Nephron progenitor cell (in vitro differentiated cells): ENCODE measurements around the gene SIGLECL1.

Experiments used
- DNase-seq: peaks from one replicate; pipeline ENCODE4 v3.0.0; 2021
- H3K27ac Mint-ChIP-seq: 2 replicates; pipeline ENCODE4 v1.8.0; 2021; ENCODE audit warnings: mild to moderate bottlenecking, moderate library complexity, mixed read lengths
- H3K27me3 Mint-ChIP-seq: 2 replicates; pipeline ENCODE4 v1.8.0; 2021; ENCODE audit warnings: mild to moderate bottlenecking, low read depth, mixed read lengths; ENCODE audit not compliant: poor library complexity
- H3K36me3 Mint-ChIP-seq: 2 replicates; pipeline ENCODE4 v1.8.0; 2021; ENCODE audit warnings: low read depth, mixed read lengths
- H3K4me1 Mint-ChIP-seq: 2 replicates; pipeline ENCODE4 v1.8.0; 2021; ENCODE audit warnings: mixed read lengths
- H3K4me3 Mint-ChIP-seq: 2 replicates; pipeline ENCODE4 v1.8.0; 2021; ENCODE audit warnings: mild to moderate bottlenecking, moderate library complexity, mixed read lengths
- H3K9me3 Mint-ChIP-seq: 2 replicates; pipeline ENCODE4 v1.8.0; 2021; ENCODE audit warnings: mild to moderate bottlenecking, moderate library complexity, mixed read lengths
- TF ChIP-seq, protein P1 (sequence below): fragments of 200-600 bp; sonication (generic); IDR thresholded peaks from 2 replicates; pipeline ENCODE4 v1.5.0; 2021; ENCODE audit warnings: antibody characterized with exemption

The SIGLECL1 gene

DNA sequence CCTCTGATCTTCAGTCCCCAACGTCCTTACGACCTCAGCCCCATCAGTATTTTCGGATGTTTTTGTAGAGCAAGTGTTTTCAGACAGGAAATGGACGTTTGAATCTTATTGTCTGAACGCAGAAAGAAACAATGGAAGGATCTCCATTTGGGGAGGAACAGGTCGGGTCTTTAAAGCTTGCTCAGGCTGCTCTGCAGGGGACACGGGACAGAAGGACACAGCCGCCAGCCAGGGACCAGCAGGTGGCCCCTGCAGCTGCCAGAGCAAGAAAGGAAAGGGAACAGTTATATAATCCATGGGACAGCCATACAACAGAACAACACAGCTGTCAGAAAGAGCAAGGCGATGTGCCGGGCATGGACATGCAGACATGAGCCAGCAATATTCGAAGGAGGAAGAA is 42.1 kb downstream of the SIGLECL1 start:
- no peak for DNase-seq
- Mint-ChIP-seq H3K36me3 (no peaks in the 10 kb centered on the region), H3K27ac (no peak overlapping the region), H3K4me3 (no peak overlapping the region), H3K27me3 (peaks cover 29% of the 10 kb centered on the region), H3K4me1 (peaks cover 14% of the 10 kb centered on the region), H3K9me3 (no peaks in the 10 kb centered on the region)
- TF ChIP-seq, protein P1, sequence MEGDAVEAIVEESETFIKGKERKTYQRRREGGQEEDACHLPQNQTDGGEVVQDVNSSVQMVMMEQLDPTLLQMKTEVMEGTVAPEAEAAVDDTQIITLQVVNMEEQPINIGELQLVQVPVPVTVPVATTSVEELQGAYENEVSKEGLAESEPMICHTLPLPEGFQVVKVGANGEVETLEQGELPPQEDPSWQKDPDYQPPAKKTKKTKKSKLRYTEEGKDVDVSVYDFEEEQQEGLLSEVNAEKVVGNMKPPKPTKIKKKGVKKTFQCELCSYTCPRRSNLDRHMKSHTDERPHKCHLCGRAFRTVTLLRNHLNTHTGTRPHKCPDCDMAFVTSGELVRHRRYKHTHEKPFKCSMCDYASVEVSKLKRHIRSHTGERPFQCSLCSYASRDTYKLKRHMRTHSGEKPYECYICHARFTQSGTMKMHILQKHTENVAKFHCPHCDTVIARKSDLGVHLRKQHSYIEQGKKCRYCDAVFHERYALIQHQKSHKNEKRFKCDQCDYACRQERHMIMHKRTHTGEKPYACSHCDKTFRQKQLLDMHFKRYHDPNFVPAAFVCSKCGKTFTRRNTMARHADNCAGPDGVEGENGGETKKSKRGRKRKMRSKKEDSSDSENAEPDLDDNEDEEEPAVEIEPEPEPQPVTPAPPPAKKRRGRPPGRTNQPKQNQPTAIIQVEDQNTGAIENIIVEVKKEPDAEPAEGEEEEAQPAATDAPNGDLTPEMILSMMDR: no peak

DNA sequence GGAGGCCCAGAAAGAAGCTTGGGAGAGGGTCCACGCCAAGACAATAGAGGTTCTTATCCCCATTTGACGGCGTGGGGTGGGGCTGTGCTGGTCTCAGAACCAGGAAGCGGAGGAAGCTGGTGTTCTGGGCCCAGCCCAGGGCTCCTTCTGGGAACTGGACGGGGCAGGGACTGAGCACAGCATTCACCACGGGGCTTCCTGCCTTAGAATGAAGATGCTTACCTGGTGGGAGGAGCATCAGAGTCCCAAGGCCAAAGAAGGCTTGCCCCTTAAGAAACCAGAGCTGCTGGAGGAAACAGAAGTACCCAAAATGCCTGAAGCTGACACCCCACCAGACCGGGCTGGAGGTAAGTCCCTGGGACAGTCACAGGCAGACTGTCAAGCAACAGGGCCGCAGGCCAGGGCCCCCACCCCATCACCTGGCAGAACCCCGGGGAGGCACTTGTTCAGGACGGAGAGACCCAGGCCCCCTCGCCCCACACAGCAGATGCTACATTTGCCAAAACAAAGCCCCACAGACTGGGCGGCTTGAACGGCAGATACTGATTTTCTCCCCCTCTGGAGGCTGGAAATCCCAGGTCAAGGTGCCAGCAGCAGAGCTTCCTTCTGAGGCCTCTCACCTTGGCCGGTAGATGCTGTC is 42.8 kb downstream of the SIGLECL1 start:
- H3K4me3 Mint-ChIP-seq: no peak overlapping the region
- DNase-seq: no peak
- H3K4me1 Mint-ChIP-seq: peaks cover 14% of the 10 kb centered on the region
- TF ChIP-seq, protein P1: no peak
- peaks cover 34% of the 10 kb centered on the region for H3K27me3 Mint-ChIP-seq
- H3K36me3 Mint-ChIP-seq: no peaks in the 10 kb centered on the region
- no peak overlapping the region for H3K27ac Mint-ChIP-seq
- no peaks in the 10 kb centered on the region for H3K9me3 Mint-ChIP-seq

DNA sequence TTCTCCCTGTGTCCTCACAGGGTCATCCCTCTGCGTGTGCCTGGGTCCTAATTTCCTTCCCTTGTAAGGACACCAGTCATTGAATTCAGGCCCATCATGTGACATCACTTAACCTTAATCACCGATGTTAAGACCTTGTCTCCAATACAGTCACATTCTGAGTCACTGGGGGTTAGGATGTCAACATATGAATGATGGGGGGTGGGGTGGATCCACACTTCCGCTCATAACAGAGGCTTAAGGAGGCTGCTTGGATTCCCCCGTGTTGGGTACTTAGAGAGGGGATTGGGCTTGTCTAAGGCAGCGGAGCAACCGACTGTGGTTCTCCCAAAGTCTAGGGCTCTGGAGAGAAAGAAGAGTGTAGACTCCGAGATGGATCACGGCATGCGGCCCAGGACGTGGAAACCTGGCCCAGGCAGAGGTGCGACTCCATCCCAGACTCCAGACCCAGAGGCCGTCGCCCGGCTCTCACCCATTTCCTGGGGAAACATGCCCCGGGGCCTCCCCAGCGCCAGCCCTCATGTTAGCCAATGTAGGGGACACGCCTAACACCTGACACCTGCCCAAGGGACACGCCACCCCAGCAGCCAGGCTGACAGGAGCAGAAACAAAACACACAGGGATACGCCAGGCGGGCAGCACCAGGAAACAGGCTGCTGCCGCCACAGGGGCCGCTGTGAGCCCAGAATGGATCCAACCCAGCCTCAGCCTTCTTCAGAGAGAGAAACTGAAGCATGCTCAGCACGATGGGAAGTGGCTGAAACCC is 43.5 kb downstream of the SIGLECL1 start:
- H3K4me3 Mint-ChIP-seq: no peak overlapping the region
- peaks cover 14% of the 10 kb centered on the region for H3K4me1 Mint-ChIP-seq
- H3K27me3 Mint-ChIP-seq: peaks cover 35% of the 10 kb centered on the region
- no peak for DNase-seq
- H3K9me3 Mint-ChIP-seq: no peaks in the 10 kb centered on the region
- TF ChIP-seq, protein P1: no peak
- H3K36me3 Mint-ChIP-seq: no peaks in the 10 kb centered on the region
- H3K27ac Mint-ChIP-seq: no peak overlapping the region

DNA sequence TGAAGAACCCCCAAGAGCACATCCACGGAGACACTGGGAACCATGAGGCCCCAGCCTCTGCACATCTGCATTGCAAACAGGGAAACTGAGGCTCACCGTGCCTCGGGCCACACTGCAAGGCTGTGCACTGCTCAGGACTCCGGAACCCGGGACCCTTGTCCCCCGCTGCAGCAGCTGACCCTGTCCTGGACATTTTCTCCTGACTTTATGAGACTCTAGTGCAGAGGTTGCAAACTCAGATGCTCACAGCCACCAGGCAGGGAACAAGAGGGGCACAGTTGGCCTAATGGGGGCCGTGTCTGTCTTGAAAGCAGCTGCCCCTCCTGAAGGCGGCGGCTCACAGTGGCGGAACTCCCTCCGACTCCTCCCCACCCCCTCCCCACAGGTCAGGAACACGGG is 44.1 kb downstream of the SIGLECL1 start:
- Mint-ChIP-seq H3K4me3 (no peak overlapping the region), H3K27me3 (peaks cover 35% of the 10 kb centered on the region), H3K9me3 (no peaks in the 10 kb centered on the region), H3K4me1 (peaks cover 14% of the 10 kb centered on the region), H3K27ac (no peak overlapping the region), H3K36me3 (no peaks in the 10 kb centered on the region)
- TF ChIP-seq, protein P1: no peak
- no peak for DNase-seq

DNA sequence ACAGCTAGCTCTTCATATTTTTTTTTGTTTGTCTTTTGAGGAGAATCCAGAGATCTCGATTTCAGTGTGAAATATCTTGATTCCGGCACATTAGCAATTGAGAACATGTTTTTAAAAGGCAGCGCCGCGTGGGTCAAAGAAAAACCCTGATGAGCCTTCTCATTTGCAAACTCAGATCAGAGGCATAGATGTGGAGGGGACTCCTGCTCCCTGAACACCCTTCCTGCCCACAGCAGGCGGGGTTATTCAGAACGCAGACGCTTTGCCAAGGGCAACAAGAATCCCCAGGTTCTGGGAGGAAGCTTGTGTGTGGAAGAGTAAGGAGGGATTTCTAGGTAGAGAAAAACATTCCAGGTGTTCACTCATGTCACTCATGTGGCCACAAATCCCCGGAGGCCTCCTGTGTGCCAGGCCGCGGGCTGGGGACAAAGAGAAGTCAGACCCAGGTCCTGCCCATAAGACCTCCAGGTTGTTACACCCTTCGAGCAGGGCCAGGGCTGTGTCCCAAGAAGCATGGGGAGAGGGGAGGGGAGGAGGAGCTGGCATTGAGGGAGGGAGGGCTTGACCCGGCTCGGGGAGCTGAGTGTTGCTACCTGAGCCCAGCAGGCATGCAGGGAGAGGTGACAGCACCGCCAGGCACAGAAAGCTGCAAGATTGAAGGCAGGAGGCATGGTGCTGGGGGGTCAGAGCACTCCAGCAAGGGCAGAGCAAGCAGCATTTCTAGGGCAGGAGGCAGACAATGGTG is 44.7 kb downstream of the SIGLECL1 start:
- peaks cover 14% of the 10 kb centered on the region for H3K4me1 Mint-ChIP-seq
- H3K9me3 Mint-ChIP-seq: no peaks in the 10 kb centered on the region
- DNase-seq: no peak
- TF ChIP-seq, protein P1: no peak
- peaks cover 35% of the 10 kb centered on the region for H3K27me3 Mint-ChIP-seq
- H3K27ac Mint-ChIP-seq: no peak overlapping the region
- H3K4me3 Mint-ChIP-seq: no peak overlapping the region
- H3K36me3 Mint-ChIP-seq: no peaks in the 10 kb centered on the region
